Esophagus squamous epithelium (tissue), 4 donors: ENCODE data around the gene KNL1.

Source experiments
- POLR2A ChIP-seq, 4 donors: fragments of 450-650 bp; IDR thresholded peaks; one replicate each; pipeline ENCODE4 v1.6.1; 2017; ENCODE audit warnings: antibody characterized with exemption in 4 of 4, mild to moderate bottlenecking in 4 of 4, moderate library complexity in 3 of 4
- TF ChIP-seq, protein P1 (sequence below), 6 experiments: fragments of 450-650 bp in 4 of 6; fragments of 200-600 bp in 2 of 6; sonication (generic) in 2 of 6; IDR thresholded peaks; one replicate each; pipeline ENCODE4 v1.5.1; 2016 to 2019; ENCODE audit warnings: antibody characterized with exemption in 6 of 6, mild to moderate bottlenecking in 4 of 6, moderate library complexity in 4 of 6

DNA sequence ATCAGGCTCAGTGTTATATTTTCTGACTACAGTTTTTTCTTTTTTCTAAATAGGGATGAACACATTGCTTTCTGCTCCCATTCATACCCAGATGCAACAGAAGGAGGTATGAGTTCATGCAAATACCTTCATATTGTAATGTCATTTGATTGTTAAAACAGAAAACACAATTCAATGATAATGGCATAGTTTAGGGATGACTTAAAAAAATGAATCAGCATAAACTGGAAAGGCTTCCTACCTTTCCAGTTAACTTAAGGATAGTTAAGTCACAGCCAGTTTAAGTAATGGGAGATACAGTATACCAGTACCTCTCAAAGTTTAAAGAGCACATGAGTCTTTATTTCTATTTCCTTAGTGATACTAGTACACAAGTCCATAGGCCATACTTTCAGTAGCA lies 24.9 kb downstream of the KNL1 start:
- TF ChIP-seq, protein P1, sequence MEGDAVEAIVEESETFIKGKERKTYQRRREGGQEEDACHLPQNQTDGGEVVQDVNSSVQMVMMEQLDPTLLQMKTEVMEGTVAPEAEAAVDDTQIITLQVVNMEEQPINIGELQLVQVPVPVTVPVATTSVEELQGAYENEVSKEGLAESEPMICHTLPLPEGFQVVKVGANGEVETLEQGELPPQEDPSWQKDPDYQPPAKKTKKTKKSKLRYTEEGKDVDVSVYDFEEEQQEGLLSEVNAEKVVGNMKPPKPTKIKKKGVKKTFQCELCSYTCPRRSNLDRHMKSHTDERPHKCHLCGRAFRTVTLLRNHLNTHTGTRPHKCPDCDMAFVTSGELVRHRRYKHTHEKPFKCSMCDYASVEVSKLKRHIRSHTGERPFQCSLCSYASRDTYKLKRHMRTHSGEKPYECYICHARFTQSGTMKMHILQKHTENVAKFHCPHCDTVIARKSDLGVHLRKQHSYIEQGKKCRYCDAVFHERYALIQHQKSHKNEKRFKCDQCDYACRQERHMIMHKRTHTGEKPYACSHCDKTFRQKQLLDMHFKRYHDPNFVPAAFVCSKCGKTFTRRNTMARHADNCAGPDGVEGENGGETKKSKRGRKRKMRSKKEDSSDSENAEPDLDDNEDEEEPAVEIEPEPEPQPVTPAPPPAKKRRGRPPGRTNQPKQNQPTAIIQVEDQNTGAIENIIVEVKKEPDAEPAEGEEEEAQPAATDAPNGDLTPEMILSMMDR (IDR thresholded peaks at IDR 0.05): no peak
- no peak for TF ChIP-seq POLR2A (IDR thresholded peaks at IDR 0.05)
